NCI-H2107 (cell line): ENCODE data around the gene FAM107B.

Experiments used
- DNase-seq: peaks from one replicate; lab custom pipeline; 2025; lab: John Stamatoyannopoulos, UW

The FAM107B gene

GRCh38 chr10:14578060-14578952 is 196.4 kb downstream of the FAM107B start:
- DNase-seq = no peak

GRCh38 chr10:14574885-14575284 is 199.8 kb downstream of the FAM107B start:
- no peak for DNase-seq

GRCh38 chr10:14574291-14574690 is 200.4 kb downstream of the FAM107B start:
- no peak for DNase-seq

- no peak for DNase-seq
Measured at GRCh38 chr10:14573666-14574261, 200.9 kb downstream of the FAM107B start.

GRCh38 chr10:14572811-14573210 is 201.9 kb downstream of the FAM107B start:
- DNase-seq = no peak

GRCh38 chr10:14571866-14572507 is 202.7 kb downstream of the FAM107B start:
- no peak for DNase-seq

- DNase-seq = no peak
Measured at GRCh38 chr10:14570800-14571199, 203.9 kb downstream of the FAM107B start.

GRCh38 chr10:14569274-14570060 is 205.2 kb downstream of the FAM107B start:
- no peak for DNase-seq

- no peak for DNase-seq
Measured at GRCh38 chr10:14567421-14567820, 207.3 kb downstream of the FAM107B start.

GRCh38 chr10:14566498-14566897 is 208.2 kb downstream of the FAM107B start:
- no peak for DNase-seq

- no peak for DNase-seq
Measured at GRCh38 chr10:14565199-14565598, 209.5 kb downstream of the FAM107B start.

GRCh38 chr10:14564268-14564744 is 210.4 kb downstream of the FAM107B start:
- no peak for DNase-seq

GRCh38 chr10:14563359-14563940 is 211.2 kb downstream of the FAM107B start:
- DNase-seq = no peak

- no peak for DNase-seq
Measured at GRCh38 chr10:14563076-14563336, 211.7 kb downstream of the FAM107B start.

- no peak for DNase-seq
Measured at GRCh38 chr10:14562218-14563075, 212.2 kb downstream of the FAM107B start.

GRCh38 chr10:14560791-14561765 is 213.6 kb downstream of the FAM107B start:
- DNase-seq = peak; percentile 67

GRCh38 chr10:14560274-14560673 is 214.4 kb downstream of the FAM107B start:
- DNase-seq = no peak

- DNase-seq = no peak
Measured at GRCh38 chr10:14558025-14558424, 216.7 kb downstream of the FAM107B start.

GRCh38 chr10:14557567-14557966 is 217.1 kb downstream of the FAM107B start:
- no peak for DNase-seq
